ENCODE results near the gene GALNT17. TPM values are rescaled to one million over a fixed set of nuclear protein-coding genes. Genes with fewer than 3 reads are reported as not detected.

The GALNT17 gene
- total RNA-seq, 1 experiment from 2014 or later: not detected

DNA sequence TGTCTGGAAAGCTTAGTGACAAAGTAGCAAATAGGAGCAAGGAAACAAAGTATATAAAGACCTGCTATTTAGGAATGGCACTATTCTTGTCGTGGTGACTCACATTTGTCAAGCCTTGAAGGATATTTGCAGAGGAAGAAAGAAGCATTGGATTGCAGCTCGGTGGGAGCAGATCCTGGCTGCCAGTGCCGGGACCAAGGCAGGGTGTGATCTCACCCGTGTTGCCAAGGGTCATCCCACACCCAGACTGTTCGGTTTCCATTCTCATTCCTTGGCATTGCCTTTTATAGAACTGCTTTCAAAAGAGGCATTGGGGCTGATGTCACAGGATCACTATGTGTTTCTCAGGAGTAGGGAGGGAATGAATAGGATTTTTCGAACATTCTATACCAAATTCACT, 176.2 kb downstream of the GALNT17 start:
- CTCF ChIA-PET: no interaction called here
- intact Hi-C loops (cut with micrococcal nuclease): no loop called here
- Mint-ChIP-seq H3K27me3 (ENCODE audit: insufficient read depth, unreplicated experiment) (no peaks in the 10 kb centered on the region), H3K36me3 (ENCODE audit: insufficient read depth, unreplicated experiment) (no peaks in the 10 kb centered on the region), H3K4me3 (ENCODE audit: unreplicated experiment) (no peak overlapping the region), H3K9me3 (ENCODE audit: unreplicated experiment) (peaks cover 16% of the 10 kb centered on the region), H3K4me1 (ENCODE audit: insufficient read depth, unreplicated experiment) (no peaks in the 10 kb centered on the region), H3K27ac (ENCODE audit: low read depth, unreplicated experiment) (no peak overlapping the region)
- BruUV-seq (replicated peaks): no TSS peak
- DNase-seq (ENCODE audit: unreplicated experiment): no peak
- TF ChIP-seq, protein P1, sequence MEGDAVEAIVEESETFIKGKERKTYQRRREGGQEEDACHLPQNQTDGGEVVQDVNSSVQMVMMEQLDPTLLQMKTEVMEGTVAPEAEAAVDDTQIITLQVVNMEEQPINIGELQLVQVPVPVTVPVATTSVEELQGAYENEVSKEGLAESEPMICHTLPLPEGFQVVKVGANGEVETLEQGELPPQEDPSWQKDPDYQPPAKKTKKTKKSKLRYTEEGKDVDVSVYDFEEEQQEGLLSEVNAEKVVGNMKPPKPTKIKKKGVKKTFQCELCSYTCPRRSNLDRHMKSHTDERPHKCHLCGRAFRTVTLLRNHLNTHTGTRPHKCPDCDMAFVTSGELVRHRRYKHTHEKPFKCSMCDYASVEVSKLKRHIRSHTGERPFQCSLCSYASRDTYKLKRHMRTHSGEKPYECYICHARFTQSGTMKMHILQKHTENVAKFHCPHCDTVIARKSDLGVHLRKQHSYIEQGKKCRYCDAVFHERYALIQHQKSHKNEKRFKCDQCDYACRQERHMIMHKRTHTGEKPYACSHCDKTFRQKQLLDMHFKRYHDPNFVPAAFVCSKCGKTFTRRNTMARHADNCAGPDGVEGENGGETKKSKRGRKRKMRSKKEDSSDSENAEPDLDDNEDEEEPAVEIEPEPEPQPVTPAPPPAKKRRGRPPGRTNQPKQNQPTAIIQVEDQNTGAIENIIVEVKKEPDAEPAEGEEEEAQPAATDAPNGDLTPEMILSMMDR (IDR thresholded peaks at IDR 0.05; ENCODE audit: unreplicated experiment): no peak
- POLR2A ChIA-PET: no interaction called here

DNA sequence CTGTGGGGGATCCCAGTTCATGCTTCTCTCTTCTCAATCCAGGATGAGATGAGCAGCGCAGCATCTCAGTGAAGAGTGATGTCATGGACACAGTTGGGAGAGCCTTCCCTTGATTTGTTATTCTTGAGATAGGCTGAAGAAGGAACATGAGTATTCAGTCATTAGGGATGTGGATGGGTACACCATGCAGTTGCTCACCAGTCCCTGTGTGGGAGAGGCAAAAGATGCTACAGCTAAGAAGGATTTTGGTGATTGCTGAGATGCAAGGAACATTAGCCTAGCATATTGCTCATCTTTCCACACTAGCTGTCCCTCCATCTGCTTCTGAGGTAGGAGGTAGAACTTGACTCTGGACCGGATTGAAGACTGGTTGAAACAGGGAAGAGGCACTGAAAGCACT, 179.6 kb downstream of the GALNT17 start:
- ChIA-PET POLR2A (no interaction called here), CTCF (interaction anchor here (1.2 kb wide), 1 partner anchor 27 kb away, joined by 3 read pairs; no protein-coding TSS in a partner anchor)
- TF ChIP-seq, protein P1 (IDR thresholded peaks at IDR 0.05; ENCODE audit: unreplicated experiment): no peak
- Mint-ChIP-seq H3K4me3 (ENCODE audit: unreplicated experiment) (no peak overlapping the region), H3K27ac (ENCODE audit: low read depth, unreplicated experiment) (no peak overlapping the region), H3K27me3 (ENCODE audit: insufficient read depth, unreplicated experiment) (no peaks in the 10 kb centered on the region), H3K9me3 (ENCODE audit: unreplicated experiment) (peaks cover 28% of the 10 kb centered on the region), H3K4me1 (ENCODE audit: insufficient read depth, unreplicated experiment) (no peaks in the 10 kb centered on the region), H3K36me3 (ENCODE audit: insufficient read depth, unreplicated experiment) (peaks cover 7% of the 10 kb centered on the region)
- DNase-seq (ENCODE audit: unreplicated experiment): no peak
- no TSS peak for BruUV-seq (replicated peaks)
- intact Hi-C loops (cut with micrococcal nuclease): no loop called here

DNA sequence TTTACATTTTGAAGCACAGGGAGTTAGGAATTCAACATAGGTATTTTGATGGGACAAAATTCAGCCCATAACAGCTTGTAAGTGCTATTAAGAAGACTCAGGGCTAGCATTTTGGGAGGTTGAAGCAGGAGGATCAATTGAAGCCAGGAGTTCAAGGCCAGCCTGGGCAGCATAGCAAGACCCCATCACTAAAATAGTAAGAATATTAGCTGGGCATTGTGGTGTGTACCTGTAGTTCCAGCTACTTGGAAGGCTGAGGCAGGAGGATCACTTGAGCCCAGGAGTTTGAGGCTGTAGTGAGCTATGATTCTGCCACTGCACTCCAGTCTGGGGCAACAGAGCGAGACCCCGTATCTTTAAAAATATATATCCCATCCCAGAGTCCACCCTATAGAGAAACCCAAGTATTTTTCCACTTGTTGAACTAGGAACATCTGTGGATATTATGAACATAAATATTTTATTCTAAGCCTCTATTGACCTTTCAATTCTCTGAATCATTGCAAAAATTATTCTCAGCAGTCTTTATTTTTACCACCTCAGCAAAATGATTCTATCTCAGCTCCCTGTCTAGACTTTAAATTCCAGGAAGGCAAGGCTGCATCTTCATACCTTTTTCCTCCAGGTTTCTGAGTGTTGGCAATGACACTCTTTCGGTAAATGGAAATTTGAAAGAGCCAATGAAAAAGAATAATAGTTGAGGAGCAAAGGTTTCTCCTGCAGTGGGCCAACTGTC, 181.0 kb downstream of the GALNT17 start:
- H3K27ac Mint-ChIP-seq (ENCODE audit: low read depth, unreplicated experiment): no peak overlapping the region
- TF ChIP-seq, protein P1 (IDR thresholded peaks at IDR 0.05; ENCODE audit: unreplicated experiment): no peak
- H3K9me3 Mint-ChIP-seq (ENCODE audit: unreplicated experiment): peaks cover 27% of the 10 kb centered on the region
- ChIA-PET POLR2A (no interaction called here), CTCF (no interaction called here)
- no TSS peak for BruUV-seq (replicated peaks)
- no peak for DNase-seq (ENCODE audit: unreplicated experiment)
- no peaks in the 10 kb centered on the region for H3K27me3 Mint-ChIP-seq (ENCODE audit: insufficient read depth, unreplicated experiment)
- H3K36me3 Mint-ChIP-seq (ENCODE audit: insufficient read depth, unreplicated experiment): peaks cover 7% of the 10 kb centered on the region
- intact Hi-C loops (cut with micrococcal nuclease): no loop called here
- H3K4me3 Mint-ChIP-seq (ENCODE audit: unreplicated experiment): no peak overlapping the region
- H3K4me1 Mint-ChIP-seq (ENCODE audit: insufficient read depth, unreplicated experiment): no peaks in the 10 kb centered on the region

DNA sequence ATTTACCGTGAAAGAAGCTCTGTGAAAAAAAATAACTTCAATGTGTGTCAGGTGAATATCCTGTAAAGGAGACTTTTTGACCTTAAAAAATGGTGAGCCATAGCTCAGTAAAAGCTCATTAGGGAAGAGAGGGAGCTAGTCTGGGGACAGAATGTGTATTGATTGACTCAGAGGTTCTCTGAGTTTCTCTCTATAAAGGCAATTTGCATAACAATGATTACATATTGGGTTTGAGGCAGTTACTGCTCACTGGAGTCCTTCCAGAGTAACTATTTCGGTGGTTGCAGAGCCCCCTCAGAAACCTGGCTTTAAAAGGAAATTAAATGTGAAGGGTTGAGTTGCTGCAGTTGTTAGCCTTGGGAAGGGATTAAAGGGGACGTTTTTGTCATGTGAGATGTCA, 181.6 kb downstream of the GALNT17 start:
- TF ChIP-seq, protein P1 (IDR thresholded peaks at IDR 0.05; ENCODE audit: unreplicated experiment): no peak
- BruUV-seq (replicated peaks): no TSS peak
- H3K36me3 Mint-ChIP-seq (ENCODE audit: insufficient read depth, unreplicated experiment): peaks cover 7% of the 10 kb centered on the region
- CTCF ChIA-PET: interaction anchor here (0.6 kb wide), 1 partner anchor 1480 kb away, joined by 3 read pairs; no protein-coding TSS in a partner anchor
- intact Hi-C loops (cut with micrococcal nuclease): no loop called here
- no peak overlapping the region for H3K4me3 Mint-ChIP-seq (ENCODE audit: unreplicated experiment)
- POLR2A ChIA-PET: no interaction called here
- no peak for DNase-seq (ENCODE audit: unreplicated experiment)
- H3K27me3 Mint-ChIP-seq (ENCODE audit: insufficient read depth, unreplicated experiment): no peaks in the 10 kb centered on the region
- H3K4me1 Mint-ChIP-seq (ENCODE audit: insufficient read depth, unreplicated experiment): no peaks in the 10 kb centered on the region
- peaks cover 27% of the 10 kb centered on the region for H3K9me3 Mint-ChIP-seq (ENCODE audit: unreplicated experiment)
- H3K27ac Mint-ChIP-seq (ENCODE audit: low read depth, unreplicated experiment): no peak overlapping the region

Data from MCF 10A (cell line).